Hepatocyte (in vitro differentiated cells): ENCODE results near the gene ZSCAN18.

ENCODE experiments used
- EZH2 ChIP-seq: fragments of 200-600 bp; sonication (generic); IDR thresholded peaks from 2 replicates; pipeline ENCODE4 v1.6.1; 2016; ENCODE audit warnings: antibody characterized with exemption, mild to moderate bottlenecking, borderline replicate concordance
- EZH2phosphoT487 ChIP-seq: fragments of 200-600 bp; sonication (generic); IDR thresholded peaks from one replicate; pipeline ENCODE4 v1.6.1; 2018; ENCODE audit warnings: antibody characterized with exemption, mild to moderate bottlenecking, low read depth, moderate library complexity; ENCODE audit not compliant: unreplicated experiment, severe bottlenecking
- TF ChIP-seq, protein P1 (sequence below): fragments of 200-600 bp; sonication (generic); IDR thresholded peaks from 2 replicates; pipeline ENCODE4 v1.5.1; 2016; ENCODE audit warnings: antibody characterized with exemption, mild to moderate bottlenecking; ENCODE audit not compliant: poor library complexity

DNA sequence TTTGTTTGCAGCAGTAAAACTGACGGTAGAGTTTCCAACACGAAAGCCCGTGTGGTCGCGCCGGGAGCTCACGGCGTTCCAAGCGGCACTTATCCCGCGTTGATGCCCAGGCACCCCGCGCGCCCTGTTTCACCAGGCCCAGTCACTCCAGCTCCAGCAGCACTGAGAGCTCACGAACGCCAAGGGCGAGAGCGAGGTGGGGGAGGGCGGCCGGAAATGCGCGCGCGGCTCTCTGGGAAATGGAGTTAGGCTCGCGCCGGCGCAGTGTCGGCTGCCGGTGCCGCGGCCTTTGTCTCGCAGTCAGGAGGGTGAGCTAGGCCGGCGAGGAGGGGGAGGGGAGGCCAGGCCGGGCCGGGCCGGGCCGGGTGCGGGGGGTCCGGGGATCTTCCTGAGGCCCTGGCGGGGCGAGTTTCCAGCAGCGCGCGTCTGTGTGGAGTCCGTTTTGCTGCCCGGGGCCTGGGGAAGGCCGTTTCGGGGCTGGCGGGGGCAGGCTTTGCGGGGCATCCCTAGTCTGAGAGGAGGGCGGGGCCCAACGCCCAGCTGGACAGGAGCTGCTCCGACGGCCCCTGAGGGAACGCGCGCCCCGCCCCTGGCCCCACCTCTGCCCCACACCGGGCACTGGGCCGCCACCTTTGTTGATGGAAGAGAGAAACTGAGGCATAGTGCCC lies 38.9 kb downstream of the ZSCAN18 start, which contains the start of gene ZNF135:
- TF ChIP-seq EZH2: no peak
- TF ChIP-seq, protein P1, sequence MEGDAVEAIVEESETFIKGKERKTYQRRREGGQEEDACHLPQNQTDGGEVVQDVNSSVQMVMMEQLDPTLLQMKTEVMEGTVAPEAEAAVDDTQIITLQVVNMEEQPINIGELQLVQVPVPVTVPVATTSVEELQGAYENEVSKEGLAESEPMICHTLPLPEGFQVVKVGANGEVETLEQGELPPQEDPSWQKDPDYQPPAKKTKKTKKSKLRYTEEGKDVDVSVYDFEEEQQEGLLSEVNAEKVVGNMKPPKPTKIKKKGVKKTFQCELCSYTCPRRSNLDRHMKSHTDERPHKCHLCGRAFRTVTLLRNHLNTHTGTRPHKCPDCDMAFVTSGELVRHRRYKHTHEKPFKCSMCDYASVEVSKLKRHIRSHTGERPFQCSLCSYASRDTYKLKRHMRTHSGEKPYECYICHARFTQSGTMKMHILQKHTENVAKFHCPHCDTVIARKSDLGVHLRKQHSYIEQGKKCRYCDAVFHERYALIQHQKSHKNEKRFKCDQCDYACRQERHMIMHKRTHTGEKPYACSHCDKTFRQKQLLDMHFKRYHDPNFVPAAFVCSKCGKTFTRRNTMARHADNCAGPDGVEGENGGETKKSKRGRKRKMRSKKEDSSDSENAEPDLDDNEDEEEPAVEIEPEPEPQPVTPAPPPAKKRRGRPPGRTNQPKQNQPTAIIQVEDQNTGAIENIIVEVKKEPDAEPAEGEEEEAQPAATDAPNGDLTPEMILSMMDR: no peak
- TF ChIP-seq EZH2phosphoT487: no peak
